H1 (cell line): ENCODE measurements around the gene RPN2. TPM values are rescaled to one million over a fixed set of nuclear protein-coding genes. Genes with fewer than 3 reads are reported as not detected.

Source experiments
- CTCF ChIA-PET: fragments of 300-600 bp; sonication (Branson Sonifier 250); formaldehyde crosslinking; loops from one replicate; lab custom pipeline; 2021; ENCODE audit not compliant: partially characterized antibody; lab: Charles Lee
- POLR2A ChIA-PET: fragments of 300-600 bp; sonication (Branson Sonifier 250); formaldehyde crosslinking; loops from one replicate; lab custom pipeline; 2021; ENCODE audit warnings: inconsistent platforms; ENCODE audit not compliant: partially characterized antibody; lab: Charles Lee
- DNase-seq, 2 experiments: peaks; one replicate each; pipeline versions ENCODE4 v3.0.0 to v3.0.0-alpha.2; 2010 to 2022; ENCODE audit warnings: low spot score in 2 of 2, low read depth in 1 of 2, mixed read lengths in 1 of 2
- FAIRE-seq: peaks from 2 replicates; lab custom pipeline; 2011; peaks lifted over from hg19 to GRCh38; lab: Jason Lieb, UNC
- H2AFZ ChIP-seq: 2 replicates; pipeline ENCODE4 v1.8.1; 2012; ENCODE audit warnings: low read length, inconsistent platforms
- H2AK5ac ChIP-seq: 2 replicates; pipeline ENCODE4 v1.6.1; 2013; ENCODE audit warnings: low read depth, low read length
- H2BK120ac ChIP-seq: replicated peaks from 2 replicates; pipeline ENCODE3; 2013; ENCODE audit warnings: low read depth, low read length, inconsistent platforms
- H2BK12ac ChIP-seq: 2 replicates; pipeline ENCODE4 v1.6.1; 2013; ENCODE audit warnings: low read depth, low read length
- H2BK15ac ChIP-seq: 2 replicates; pipeline ENCODE4 v1.6.1; 2013; ENCODE audit warnings: low read length
- H2BK20ac ChIP-seq: 2 replicates; pipeline ENCODE4 v1.6.1; 2013; ENCODE audit warnings: low read length
- H2BK5ac ChIP-seq: 2 replicates; pipeline ENCODE4 v1.6.1; 2013; ENCODE audit warnings: low read depth, low read length
- H3K14ac ChIP-seq: 2 replicates; pipeline ENCODE4 v1.6.1; 2013; ENCODE audit warnings: inconsistent platforms; ENCODE audit not compliant: insufficient read length
- H3K18ac ChIP-seq: 2 replicates; pipeline ENCODE4 v1.6.1; 2013; ENCODE audit warnings: low read length; ENCODE audit errors: extremely low read depth
- H3K23ac ChIP-seq: 2 replicates; pipeline ENCODE4 v1.6.1; 2013; ENCODE audit warnings: inconsistent platforms; ENCODE audit not compliant: insufficient read length
- H3K23me2 ChIP-seq: 2 replicates; pipeline ENCODE4 v1.6.1; 2013; ENCODE audit warnings: low read depth, low read length
- H3K27ac ChIP-seq: 2 replicates; pipeline ENCODE4 v1.6.1; 2011; ENCODE audit warnings: low read depth, low read length, inconsistent platforms
- H3K27me3 ChIP-seq, 4 experiments: replicated peaks in 1 of 4; 1 replicate in 1 of 4; 2 replicates in 3 of 4; pipeline versions ENCODE4 v1.6.1 to v1.8.1; 2011 to 2013; ENCODE audit warnings: low read length in 3 of 4, mild to moderate bottlenecking in 3 of 4, inconsistent platforms in 2 of 4, mixed read lengths in 2 of 4, moderate library complexity in 1 of 4; ENCODE audit not compliant: control insufficient read depth in 3 of 4, insufficient read depth in 3 of 4; ENCODE audit errors: extremely low read depth in 1 of 4
- H3K36me3 ChIP-seq, 4 experiments: 2 replicates each; pipeline versions ENCODE4 v1.6.1 to v1.8.1; 2011 to 2013; ENCODE audit warnings: mild to moderate bottlenecking in 4 of 4, low read length in 3 of 4, moderate library complexity in 2 of 4, control low read depth in 1 of 4, inconsistent platforms in 1 of 4; ENCODE audit not compliant: insufficient read depth in 4 of 4, control insufficient read depth in 2 of 4
- H3K4ac ChIP-seq: replicated peaks from 2 replicates; pipeline ENCODE3; 2013; ENCODE audit warnings: low read length, low read depth, mixed read lengths, inconsistent platforms; ENCODE audit not compliant: insufficient read length
- H3K4me1 ChIP-seq, 4 experiments: replicated peaks in 1 of 4; 1 replicate in 1 of 4; 2 replicates in 3 of 4; pipeline versions ENCODE4 v1.6.1 to v1.8.1; 2011 to 2013; ENCODE audit warnings: low read length in 3 of 4, inconsistent platforms in 2 of 4, mixed read lengths in 1 of 4; ENCODE audit not compliant: insufficient read depth in 4 of 4, control insufficient read depth in 3 of 4
- H3K4me2 ChIP-seq, 2 experiments: 2 replicates each; pipeline versions ENCODE4 v1.6.1 to v1.8.1; 2011 to 2013; ENCODE audit warnings: low read depth in 2 of 2, low read length in 2 of 2, control low read depth in 1 of 2, inconsistent platforms in 1 of 2, mild to moderate bottlenecking in 1 of 2; ENCODE audit not compliant: insufficient read depth in 1 of 2
- H3K4me3 ChIP-seq, 4 experiments: fragments of 200-600, 300-600 bp in 1 of 4; sonication (generic), shearing (Covaris generic), sonication (Bioruptor Twin) in 1 of 4; 2 replicates each; pipeline versions ENCODE4 v1.5.1 to v1.8.1; 2011 to 2016; ENCODE audit warnings: low read length in 4 of 4, low read depth in 3 of 4, control low read depth in 2 of 4, inconsistent platforms in 2 of 4, mild to moderate bottlenecking in 2 of 4, mixed read lengths in 1 of 4, moderate library complexity in 1 of 4; ENCODE audit not compliant: insufficient read depth in 2 of 4; ENCODE audit errors: extremely low read depth in 1 of 4
- H3K56ac ChIP-seq: replicated peaks from 2 replicates; pipeline ENCODE3; 2013; ENCODE audit warnings: low read depth, mild to moderate bottlenecking, mixed read lengths, low read length, inconsistent platforms; ENCODE audit not compliant: insufficient read length
- H3K79me1 ChIP-seq: 2 replicates; pipeline ENCODE4 v1.6.1; 2013; ENCODE audit warnings: low read depth, low read length, control low read depth
- H3K79me2 ChIP-seq, 2 experiments: 2 replicates each; pipeline versions ENCODE4 v1.6.1 to v1.8.1; 2012 to 2013; ENCODE audit warnings: low read length in 2 of 2, mild to moderate bottlenecking in 2 of 2, inconsistent platforms in 1 of 2; ENCODE audit not compliant: insufficient read depth in 2 of 2, control insufficient read depth in 1 of 2
- H3K9ac ChIP-seq, 4 experiments: replicated peaks in 1 of 4; 1 replicate in 1 of 4; 2 replicates in 3 of 4; pipeline versions ENCODE4 v1.6.1 to v1.8.1; 2011 to 2013; ENCODE audit warnings: low read depth in 3 of 4, low read length in 3 of 4, control low read depth in 2 of 4, mild to moderate bottlenecking in 2 of 4, moderate library complexity in 2 of 4, inconsistent platforms in 1 of 4; ENCODE audit errors: extremely low read depth in 1 of 4
- H3K9me3 ChIP-seq, 2 experiments: 2 replicates each; pipeline versions ENCODE4 v1.6.1 to v1.8.1; 2012 to 2013; ENCODE audit warnings: mild to moderate bottlenecking in 2 of 2, moderate library complexity in 2 of 2, control low read depth in 1 of 2, inconsistent platforms in 1 of 2, low read depth in 1 of 2, low read length in 1 of 2, mixed read lengths in 1 of 2; ENCODE audit not compliant: insufficient read depth in 2 of 2
- H4K20me1 ChIP-seq, 2 experiments: replicated peaks in 1 of 2; 2 replicates each; pipeline versions ENCODE3 to v1.8.1; 2011 to 2013; ENCODE audit warnings: inconsistent platforms in 2 of 2, low read length in 2 of 2, mild to moderate bottlenecking in 1 of 2; ENCODE audit not compliant: insufficient read depth in 2 of 2, control insufficient read depth in 1 of 2
- H4K5ac ChIP-seq: 2 replicates; pipeline ENCODE4 v1.6.1; 2013; ENCODE audit warnings: low read length, low read depth, mixed read lengths, inconsistent platforms; ENCODE audit not compliant: insufficient read length
- H4K8ac ChIP-seq: 2 replicates; pipeline ENCODE4 v1.8.0; 2013; ENCODE audit warnings: mild to moderate bottlenecking, moderate library complexity, low read length, inconsistent platforms; ENCODE audit not compliant: insufficient read depth; ENCODE audit errors: extremely low read depth
- H4K91ac ChIP-seq: replicated peaks from 2 replicates; pipeline ENCODE3; 2013; ENCODE audit warnings: low read length, mixed read lengths, inconsistent platforms; ENCODE audit not compliant: insufficient read length
- EZH2 ChIP-seq: fragments of 200-600 bp; sonication (generic); IDR thresholded peaks from 2 replicates; pipeline ENCODE4 v1.7.1; 2012; ENCODE audit warnings: low read depth, mild to moderate bottlenecking, moderate library complexity, low read length, inconsistent platforms; ENCODE audit not compliant: severe bottlenecking
- RBBP5 ChIP-seq: IDR thresholded peaks from 2 replicates; pipeline ENCODE4 v1.7.1; 2012; ENCODE audit warnings: low read depth, mild to moderate bottlenecking, inconsistent platforms, low read length, moderate library complexity, borderline replicate concordance
- SRF ChIP-seq: IDR thresholded peaks from 2 replicates; pipeline ENCODE4 v1.6.1; 2011; ENCODE audit warnings: mild to moderate bottlenecking, low read depth, low read length, moderate library complexity
- TBP ChIP-seq: IDR thresholded peaks from 2 replicates; pipeline ENCODE4 v1.6.1; 2011; ENCODE audit warnings: low read depth, low read length, improper control_type of control experiment
- WGBS, 2 experiments: shearing (Covaris generic) in 1 of 2; methylation state at CpG; one replicate each; pipeline versions ENCODE4 v1.1.6 to v1.1.7; 2013 to 2015; ENCODE audit warnings: low lambda C conversion rate in 2 of 2, mixed read lengths in 2 of 2, inconsistent platforms in 1 of 2, low coverage in 1 of 2, missing lambda C conversion rate in 1 of 2; ENCODE audit not compliant: insufficient replicate concordance in 2 of 2, insufficient coverage in 1 of 2, insufficient read length in 1 of 2; ENCODE audit errors: extremely low coverage in 1 of 2, missing lambda C conversion rate in 1 of 2; 5-methylcytosine and 5-hydroxymethylcytosine counted together
- polyA plus RNA-seq, 7 experiments: library from polyadenylated mRNA; depleted of rRNA in 3 of 7; stranded (reverse) in 5 of 7; unstranded in 2 of 7; fragments of >200 nt in 5 of 7; fragments of 200-250 nt in 2 of 7; gene quantifications; 1 replicate in 5 of 7; 2 replicates in 1 of 7; 4 replicates in 1 of 7; pipeline versions ENCODE4 v1.2.1 to v1.2.3, GENCODE V29; 2011 to 2013; ENCODE audit warnings: missing spikeins in 2 of 7, mixed read lengths in 2 of 7
- total RNA-seq: library from RNA; stranded (reverse); fragmentation: NEBNext Ultra II Directional; extraction: Animal tissue kit (Norgen Biotek cat#: 25700); gene quantifications from 2 replicates; pipeline ENCODE4 v1.2.1, GENCODE V29; 2021

Gene RPN2
- total and polyA plus RNA-seq, 2 of the 8 experiments (the other 6 are each of a cell fraction or from before 2014, with no cell fraction given) = 236 to 379 TPM

DNA sequence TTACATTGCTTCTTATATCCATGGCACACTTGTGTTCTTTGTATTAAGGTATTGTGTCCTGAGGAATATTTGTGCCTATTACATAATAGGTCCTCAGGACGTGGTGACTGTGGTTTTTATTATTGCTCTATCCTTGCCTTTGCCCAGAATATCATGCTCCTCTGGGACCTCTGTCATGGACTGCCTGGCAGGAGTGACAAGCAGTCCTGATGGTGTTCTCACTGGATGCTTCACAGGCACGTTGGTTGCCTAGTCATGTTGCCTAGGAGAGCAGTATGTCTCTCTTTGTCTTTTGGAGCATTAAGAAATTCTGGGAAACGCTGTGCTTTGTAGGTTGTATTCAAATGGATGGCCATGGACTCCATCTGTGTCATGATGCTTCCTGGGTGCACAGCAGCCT lies 24.9 kb downstream of the RPN2 start:
- Histone ChIP-seq H3K23ac (no peak overlapping the region), H3K9ac (no peak overlapping the region), H4K5ac (no peak overlapping the region), H3K27me3 (no peaks in the 10 kb centered on the region), H2BK120ac (no peak overlapping the region), H3K23me2 (no peaks in the 10 kb centered on the region), H3K9me3 (no peaks in the 10 kb centered on the region), H3K4me1 (no peaks in the 10 kb centered on the region), H3K56ac (no peak overlapping the region), H3K79me2 (peaks cover 0 to 17% of the 10 kb centered on the region in 2 experiments; a peak in 2 of 4 replicates), H3K79me1 (peaks cover 12% of the 10 kb centered on the region), H4K20me1 (peaks cover 2 to 4% of the 10 kb centered on the region in 2 experiments), H3K4me2 (no peak overlapping the region), H2BK12ac (no peak overlapping the region), H3K4me3 (no peak overlapping the region), H3K18ac (no peak overlapping the region), H2BK5ac (0 out of 2 replicates have a peak overlapping the region, but pooled peaks have one; percentile 1), H4K8ac (no peak overlapping the region), H4K91ac (no peak overlapping the region), H3K14ac (no peak overlapping the region), H2BK20ac (no peak overlapping the region), H2AK5ac (no peak overlapping the region), H3K4ac (no peak overlapping the region), H2BK15ac (no peak overlapping the region), H2AFZ (no peak overlapping the region), H3K36me3 (peaks cover 45 to 83% (median 63%) of the 10 kb centered on the region in 4 experiments), H3K27ac (no peak overlapping the region)
- 78% methylated on average over 3 of the region's 3 CpGs; no CpG with 5 or more reads in 1 of the 2 experiments for WGBS, 2 experiments
- TF ChIP-seq RBBP5 = no peak
- TF ChIP-seq EZH2 = no peak
- TF ChIP-seq SRF = no peak
- no peak for TF ChIP-seq TBP
- DNase-seq (no peak), FAIRE-seq (no peak)
- ChIA-PET CTCF (interaction anchor here (0.8 to 3.1 kb wide), 8 partner anchors 8 to 329 kb away, joined by 3 to 20 read pairs (median 7); no protein-coding TSS in a partner anchor), POLR2A (no interaction called here)
